ENCODE measurements around the gene MXD1. TPM values are rescaled to one million over a fixed set of nuclear protein-coding genes. Genes with fewer than 3 reads are reported as not detected.

MXD1 gene
- polyA plus RNA-seq, 1 donor, result 15.6 TPM

- no peak for DNase-seq
Measured at GRCh38 chr2:69977186-69977585, 62.3 kb downstream of the MXD1 start.

GRCh38 chr2:69977906-69978482 lies 63.1 kb downstream of the MXD1 start:
- no peak for DNase-seq

GRCh38 chr2:69979902-69980807 lies 65.2 kb downstream of the MXD1 start:
- no peak for DNase-seq

- no peak for DNase-seq
Measured at GRCh38 chr2:69983392-69983966, 68.6 kb downstream of the MXD1 start.

- DNase-seq, result no peak
Measured at GRCh38 chr2:69985216-69985615, 70.3 kb downstream of the MXD1 start.

GRCh38 chr2:69985688-69986087 lies 70.8 kb downstream of the MXD1 start:
- DNase-seq, result no peak

- no peak for DNase-seq
Measured at GRCh38 chr2:69986691-69987090, 71.8 kb downstream of the MXD1 start.

GRCh38 chr2:69988086-69988635 lies 73.3 kb downstream of the MXD1 start:
- no peak for DNase-seq

GRCh38 chr2:69989009-69989408 lies 74.1 kb downstream of the MXD1 start:
- DNase-seq, result no peak

GRCh38 chr2:69989441-69990105 lies 74.7 kb downstream of the MXD1 start:
- no peak for DNase-seq

Other genes with a start within 250 kb of the MXD1 start
- gene ANXA4, start 173.0 kb upstream of the MXD1 start, polyA plus RNA-seq (ENCODE audit: insufficient read length), result 201 TPM
- gene GMCL1, start 85.4 kb upstream of the MXD1 start, polyA plus RNA-seq (ENCODE audit: insufficient read length), result 41.3 TPM
- 74.1 TPM for gene SNRNP27, start 21.2 kb upstream of the MXD1 start, polyA plus RNA-seq (ENCODE audit: insufficient read length)
- gene ASPRV1, start 46.5 kb downstream of the MXD1 start, polyA plus RNA-seq (ENCODE audit: insufficient read length), result 4.7 TPM
- gene PCBP1, start 172.4 kb downstream of the MXD1 start, polyA plus RNA-seq (ENCODE audit: insufficient read length), result 246 TPM